NK-92 (cell line): Measurements from ENCODE around the gene INTS4.
"Not testable (repeated sequence)": the region's sequence is repeated elsewhere in the genome, so short reads cannot be mapped to it uniquely, and the experiment has no call there.

Source experiments
- DNase-seq: peaks from one replicate; lab custom pipeline; 2025; ENCODE audit not compliant: unreplicated experiment; lab: John Stamatoyannopoulos, UW

Gene INTS4

DNA sequence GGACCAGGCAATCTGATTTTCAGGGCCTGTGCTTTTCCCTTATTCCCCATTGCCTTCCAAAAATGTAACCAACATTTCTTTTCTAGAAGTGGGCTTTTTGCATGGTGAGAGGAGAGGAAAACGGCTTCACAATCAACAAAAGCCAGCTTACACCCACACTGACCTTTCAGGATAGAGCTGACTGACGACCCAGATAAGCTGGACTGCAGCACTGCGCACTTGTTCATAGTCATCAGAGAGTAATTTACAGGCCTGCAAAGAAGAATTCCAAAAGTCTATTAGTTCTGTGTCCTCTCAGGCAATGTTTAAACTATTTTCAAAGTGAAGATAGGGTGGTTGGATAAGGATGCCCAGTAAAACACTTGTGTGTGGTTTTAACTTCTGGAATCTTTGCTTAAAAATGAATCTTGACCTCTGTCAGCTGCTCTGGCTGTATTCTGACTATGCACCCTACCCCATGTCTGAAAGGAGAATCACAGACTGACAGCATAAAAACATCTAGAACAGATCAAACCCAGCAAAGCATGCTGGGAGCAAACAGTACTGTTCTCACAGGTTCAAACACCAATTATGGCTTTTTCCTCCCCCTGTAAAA is 35.8 kb downstream of the INTS4 start:
- DNase-seq: not testable (repeated sequence)

DNA sequence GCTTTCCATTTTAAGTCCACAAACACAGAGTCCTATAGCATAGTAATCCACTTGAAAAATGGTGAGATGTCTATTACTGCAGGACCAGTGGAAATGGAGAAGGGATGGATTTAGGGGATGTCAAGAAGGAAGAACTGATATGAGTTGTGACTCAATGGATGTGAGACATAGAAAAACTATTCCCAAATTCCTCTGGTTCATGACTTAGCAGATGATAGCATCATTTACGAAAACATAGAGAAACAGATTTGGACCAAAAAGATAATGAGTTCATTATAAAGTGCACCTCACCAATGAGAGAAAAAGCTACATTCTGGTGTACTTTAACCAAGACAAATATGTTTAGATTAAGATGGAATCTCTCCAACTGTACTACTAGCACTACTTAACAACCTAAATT is 51.2 kb downstream of the INTS4 start:
- DNase-seq: not testable (repeated sequence)

DNA sequence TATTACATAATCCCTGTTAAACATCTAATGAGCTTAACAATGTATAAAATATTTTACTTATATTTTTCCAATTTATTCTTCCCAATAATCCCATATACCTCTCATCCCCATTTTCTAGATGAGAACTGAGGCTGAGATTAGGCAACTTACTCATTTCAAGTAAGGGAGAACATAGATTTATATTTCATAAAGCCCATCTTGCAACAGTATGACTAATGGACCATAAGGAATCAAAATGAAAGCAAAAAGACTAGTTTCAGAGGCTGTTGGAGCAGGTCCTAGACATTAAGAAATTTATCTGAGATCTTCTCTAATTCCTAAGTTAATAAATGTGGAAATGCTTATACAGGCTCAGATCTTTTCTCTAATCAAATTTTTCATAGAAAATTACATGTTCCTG is 52.0 kb downstream of the INTS4 start:
- DNase-seq: not testable (repeated sequence)

DNA sequence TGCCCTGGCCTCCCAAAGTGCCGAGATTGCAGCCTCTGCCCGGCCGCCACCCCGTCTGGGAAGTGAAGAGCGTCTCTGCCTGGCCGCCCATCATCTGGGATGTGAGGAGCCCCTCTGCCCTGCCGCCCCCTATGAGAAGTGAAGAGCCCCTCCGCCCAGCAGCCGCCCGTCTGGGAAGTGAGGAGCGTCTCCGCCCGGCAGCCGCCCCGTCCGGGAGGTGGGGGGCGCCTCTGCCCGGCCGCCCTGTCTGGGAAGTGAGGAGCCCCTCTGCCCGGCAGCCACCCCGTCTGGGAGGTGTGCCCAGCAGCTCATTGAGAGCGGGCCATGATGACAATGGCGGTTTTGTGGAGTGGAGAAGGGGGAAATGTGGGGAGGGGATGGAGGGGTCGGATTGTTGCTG is 60.9 kb downstream of the INTS4 start:
- DNase-seq: not testable (repeated sequence)

DNA sequence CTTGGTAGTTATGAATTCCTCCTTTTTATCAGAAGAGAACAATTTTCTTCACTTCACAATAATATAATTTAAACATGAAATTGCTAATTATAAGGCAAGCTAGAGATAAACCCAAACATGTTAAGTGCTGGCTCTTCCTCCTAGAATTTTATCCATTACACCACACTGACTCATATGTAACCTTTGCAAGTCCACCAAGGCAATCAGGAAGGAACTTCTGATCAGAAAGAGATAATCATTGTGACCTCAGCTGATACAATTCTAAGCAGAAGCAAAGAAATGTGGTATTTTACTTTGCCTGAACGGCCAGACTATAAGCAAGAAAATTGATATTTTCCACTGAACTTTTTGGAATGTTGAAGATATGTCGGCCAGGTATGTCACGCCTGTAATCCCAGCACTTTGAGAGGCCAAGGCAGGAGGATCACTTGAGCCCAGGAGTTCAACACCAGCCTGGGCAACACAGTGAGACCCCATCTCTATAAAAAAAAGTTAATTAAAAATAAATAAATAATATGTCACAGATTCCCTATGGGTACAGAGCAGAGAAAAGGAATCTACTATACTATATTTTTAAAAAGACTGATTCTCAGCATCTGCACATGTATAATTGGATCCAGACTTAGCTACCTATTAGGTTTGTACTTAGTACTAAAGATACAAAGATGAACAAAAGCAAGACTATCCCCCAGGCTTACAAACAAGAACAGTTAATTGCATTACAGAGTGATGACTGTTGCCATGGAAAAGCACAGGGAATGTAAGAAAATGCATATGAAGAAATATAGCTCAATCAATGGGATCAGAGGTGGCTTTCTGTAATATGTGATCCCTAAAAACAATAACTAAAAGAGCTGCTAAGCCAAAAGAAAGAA is 63.9 kb downstream of the INTS4 start:
- DNase-seq: not testable (repeated sequence)

DNA sequence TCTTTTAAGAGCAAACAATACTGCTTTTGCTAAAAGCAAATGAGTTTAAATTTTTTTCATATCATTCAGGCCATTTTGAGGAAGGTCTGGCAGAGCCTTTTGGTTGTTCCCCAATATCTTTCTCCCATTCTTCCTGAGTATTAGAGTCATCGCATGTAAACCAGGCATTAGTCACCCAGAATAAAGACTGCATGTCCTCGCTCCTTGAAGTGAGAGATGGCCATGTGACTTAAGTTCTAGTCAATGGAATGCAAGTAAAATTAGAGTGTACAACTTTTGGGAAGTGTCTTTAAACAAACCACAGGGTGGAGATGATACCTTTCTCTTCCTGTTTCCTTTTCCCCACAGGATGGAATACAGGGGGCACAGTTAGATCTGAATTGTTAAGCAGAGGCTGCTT is 76.8 kb downstream of the INTS4 start:
- DNase-seq: not testable (repeated sequence)

DNA sequence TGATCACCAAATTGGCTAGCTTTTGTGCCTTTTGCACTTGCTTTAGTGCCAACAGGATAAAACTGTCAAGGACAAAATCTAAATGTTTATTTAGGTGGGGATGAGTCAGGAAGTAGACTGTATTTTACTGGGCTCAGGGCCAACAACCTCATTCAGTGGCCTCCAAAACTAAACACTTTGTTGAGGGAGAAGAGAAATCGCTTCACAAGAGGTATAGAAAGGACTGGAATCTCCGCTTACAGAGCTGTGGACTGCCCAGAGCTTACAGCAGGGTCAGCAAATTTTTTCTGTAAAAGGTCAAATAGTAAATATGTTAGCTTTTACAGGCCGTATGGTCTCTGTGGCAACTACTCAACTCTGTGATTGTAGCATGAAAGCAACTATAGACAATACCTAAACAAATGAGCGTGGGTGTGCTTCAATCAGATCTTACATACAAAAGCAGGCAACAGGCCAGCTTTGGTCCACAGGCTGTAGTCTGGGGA is 80.1 kb downstream of the INTS4 start:
- DNase-seq: not testable (repeated sequence)

DNA sequence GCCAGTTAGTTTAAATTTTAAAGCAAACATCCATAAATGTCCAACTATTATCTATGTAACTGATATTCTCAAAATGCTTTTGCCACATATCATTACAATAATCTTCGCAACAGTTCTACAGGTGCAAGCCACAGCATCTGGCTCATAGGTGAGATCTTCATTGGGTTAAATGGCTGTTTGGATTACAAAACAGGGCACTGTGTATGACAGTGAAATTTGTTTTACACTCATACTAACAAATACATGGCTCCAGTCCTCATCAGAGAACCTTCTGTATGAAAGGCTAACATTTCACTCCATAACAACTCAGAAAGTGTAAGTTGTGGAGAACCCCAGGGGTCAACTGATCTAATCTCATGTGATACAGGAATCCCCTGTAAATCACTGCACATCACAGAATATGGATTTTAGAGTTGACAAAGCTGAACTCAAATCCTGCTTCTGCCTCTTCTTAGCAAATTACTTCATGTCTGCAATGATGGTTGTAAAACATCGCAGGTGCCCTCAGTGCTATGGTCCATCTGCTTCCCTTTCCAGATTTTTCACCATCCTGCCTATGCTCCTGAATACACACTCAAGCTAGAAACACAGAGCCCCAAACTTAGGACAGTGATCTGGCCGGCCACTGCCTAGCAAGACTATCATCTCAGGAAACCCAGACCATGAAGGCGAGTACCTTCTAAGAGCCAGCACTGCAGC is 80.7 kb downstream of the INTS4 start:
- DNase-seq: not testable (repeated sequence)

DNA sequence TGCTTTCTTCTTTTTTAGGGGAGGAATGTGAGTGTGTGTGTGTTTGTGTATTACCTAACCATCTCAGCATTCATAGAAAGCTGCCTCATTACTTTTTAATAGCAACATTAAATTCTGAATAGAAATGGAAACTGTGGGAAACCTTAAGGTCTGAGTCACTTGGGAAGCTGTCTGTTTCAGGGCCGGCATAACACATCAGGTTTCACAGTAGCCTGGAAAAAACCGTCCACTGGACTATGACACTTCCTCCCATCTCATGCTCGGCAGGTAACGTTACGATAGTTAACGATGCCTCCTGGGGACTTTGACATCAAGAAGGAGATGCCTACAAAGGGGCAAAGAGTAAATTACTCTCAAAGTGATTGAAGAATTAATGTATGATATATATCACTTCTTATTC is 83.6 kb downstream of the INTS4 start:
- not testable (repeated sequence) for DNase-seq

DNA sequence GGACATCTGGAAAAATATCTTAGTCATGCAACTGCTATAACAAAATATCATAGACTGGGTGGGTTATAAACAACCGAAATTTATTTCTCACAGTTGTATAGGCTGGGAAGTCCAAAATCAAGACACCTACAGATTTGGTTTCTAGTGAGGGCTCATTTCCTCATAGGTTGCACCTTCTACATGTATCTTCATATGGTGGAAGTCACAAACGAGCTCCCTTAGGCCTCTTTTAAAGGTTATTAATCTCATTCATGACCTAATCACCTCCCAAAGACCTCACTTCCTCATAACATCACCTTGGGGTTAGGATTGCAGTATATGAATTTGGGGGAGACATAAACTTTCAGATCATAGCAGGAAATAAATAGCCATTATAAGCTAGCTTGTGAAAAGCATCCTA is 85.2 kb downstream of the INTS4 start:
- no peak for DNase-seq

DNA sequence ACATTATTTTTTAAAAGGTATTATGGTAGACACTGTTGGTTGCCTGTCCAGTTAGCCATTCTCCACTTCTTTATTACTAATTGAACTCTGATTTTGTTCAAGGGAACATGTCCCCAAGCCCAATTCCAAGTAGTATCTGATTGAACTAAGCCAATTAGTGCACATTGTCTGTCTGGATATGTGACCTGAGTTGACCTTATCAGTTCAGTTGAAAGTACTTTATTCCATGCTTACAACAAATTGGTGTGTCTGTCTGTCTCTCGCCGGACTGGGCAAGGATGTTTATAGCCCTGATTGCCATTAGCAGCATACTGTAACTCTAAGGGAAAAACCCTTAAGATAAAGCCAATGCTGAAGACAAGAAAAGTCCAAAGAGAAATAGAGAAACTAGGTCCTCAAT is 85.6 kb downstream of the INTS4 start:
- DNase-seq: no peak

DNA sequence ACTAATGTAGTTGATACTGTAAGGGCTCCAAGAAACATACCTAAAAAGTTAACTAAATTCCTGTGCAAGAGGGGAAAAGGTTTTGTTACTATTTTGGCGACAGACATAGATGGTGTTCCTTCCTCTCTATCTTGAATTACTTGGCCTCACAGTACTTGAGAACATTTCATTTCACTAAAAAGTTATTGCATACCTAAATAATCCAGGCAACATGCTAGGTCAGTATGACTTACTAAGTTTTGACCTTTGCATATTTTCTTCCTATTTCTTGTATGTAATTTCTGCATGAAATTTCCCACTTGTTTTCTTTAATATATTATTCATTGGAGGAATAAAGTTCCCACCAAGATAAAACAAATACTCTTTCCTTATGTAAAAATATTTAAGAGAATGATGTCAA is 99.5 kb downstream of the INTS4 start:
- not testable (repeated sequence) for DNase-seq

DNA sequence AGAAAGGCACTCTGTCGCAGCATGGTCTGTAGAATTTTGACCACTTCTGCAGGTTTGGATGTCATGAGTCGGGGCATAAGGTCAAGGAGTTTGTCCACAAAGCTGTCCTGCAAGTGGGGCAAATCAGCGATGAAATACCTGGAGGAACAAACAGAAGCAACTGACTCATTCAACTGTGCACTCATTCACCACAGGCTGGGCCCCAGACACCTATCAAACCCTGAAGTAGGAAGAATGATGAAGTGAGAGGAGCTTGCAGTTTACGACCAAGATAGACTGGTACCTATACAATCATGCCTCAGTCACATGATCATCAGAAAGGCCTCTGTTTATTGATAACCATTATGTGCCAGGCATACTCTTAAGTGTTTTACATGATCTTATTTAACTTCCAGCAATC is 102.8 kb downstream of the INTS4 start:
- DNase-seq: not testable (repeated sequence)

DNA sequence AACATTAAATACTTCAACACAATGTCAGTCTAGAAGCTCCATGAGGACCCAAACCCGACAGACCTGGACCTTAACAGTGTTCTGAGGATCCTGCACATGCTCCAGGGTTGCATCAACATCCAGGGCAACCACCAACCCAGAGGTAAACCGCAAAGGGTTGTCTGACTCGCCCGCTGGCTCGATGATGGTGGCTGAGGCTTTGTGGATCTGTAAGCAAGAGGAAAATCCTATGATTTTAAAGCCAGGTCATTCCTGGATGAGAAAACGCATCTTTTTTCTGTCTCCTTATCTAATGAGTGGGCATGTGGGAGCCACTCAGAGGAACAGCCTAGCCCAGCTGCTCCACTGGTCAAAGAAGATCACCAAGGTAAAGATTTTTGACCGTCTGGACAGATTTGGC is 103.2 kb downstream of the INTS4 start:
- not testable (repeated sequence) for DNase-seq

DNA sequence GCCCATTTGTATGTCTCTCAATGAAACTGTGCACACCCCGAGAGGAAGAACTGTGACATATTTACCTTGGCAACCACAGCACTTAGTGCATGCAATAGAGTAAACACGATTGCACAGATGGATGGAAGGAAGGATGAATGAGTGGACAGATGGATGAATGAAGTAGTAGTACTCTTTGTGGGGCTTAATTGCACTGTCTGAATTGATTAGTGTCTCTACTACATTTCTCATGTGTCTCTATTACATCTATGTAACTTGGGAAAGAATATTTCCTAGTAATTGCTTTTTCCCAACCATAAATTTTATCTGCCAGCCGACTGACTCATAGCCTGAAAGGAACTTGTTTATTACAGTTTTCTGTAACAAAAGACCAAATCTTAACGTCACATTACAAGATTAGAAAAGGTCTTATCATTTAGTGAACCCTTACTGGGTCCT is 103.8 kb downstream of the INTS4 start:
- not testable (repeated sequence) for DNase-seq

DNA sequence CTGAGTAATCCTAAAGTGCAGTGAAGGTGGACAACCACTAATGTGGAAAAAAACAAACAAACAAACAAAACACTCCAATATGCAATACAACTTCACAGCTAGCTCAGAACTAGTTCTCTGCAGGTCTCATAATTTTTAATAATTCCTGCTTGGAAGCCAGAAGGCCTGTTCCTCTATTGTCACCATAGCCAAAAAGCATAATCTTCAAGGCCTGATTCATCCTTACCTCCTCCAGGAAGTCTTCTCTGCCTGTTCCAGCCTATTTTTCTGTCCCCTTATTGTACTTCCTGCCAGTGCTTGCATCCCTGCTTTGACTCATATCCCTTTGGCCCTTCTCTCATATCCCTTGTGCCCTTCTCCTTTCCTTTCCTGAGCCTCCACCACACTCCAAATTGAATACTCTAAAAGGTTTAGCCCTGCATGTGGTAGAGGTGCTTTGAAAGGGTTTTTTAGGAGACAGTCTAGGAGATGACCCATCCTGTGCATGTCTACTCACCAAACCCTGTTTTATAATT is 104.3 kb downstream of the INTS4 start:
- DNase-seq: not testable (repeated sequence)

DNA sequence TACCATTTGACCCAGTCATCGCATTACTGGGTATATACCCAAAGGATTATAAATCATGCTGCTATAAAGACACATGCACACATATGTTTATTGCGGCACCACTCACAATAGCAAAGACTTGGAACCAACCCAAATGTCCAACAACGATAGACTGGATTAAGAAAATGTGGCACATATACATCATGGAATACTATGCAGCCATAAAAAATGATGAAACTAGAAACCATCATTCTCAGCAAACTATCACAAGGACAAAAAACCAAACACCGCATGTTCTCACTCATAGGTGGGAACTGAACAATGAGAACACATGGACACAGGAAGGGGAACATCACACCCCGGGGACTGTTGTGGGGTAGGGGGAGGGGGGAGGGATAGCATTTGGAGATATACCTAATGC is 105.4 kb downstream of the INTS4 start:
- not testable (repeated sequence) for DNase-seq

DNA sequence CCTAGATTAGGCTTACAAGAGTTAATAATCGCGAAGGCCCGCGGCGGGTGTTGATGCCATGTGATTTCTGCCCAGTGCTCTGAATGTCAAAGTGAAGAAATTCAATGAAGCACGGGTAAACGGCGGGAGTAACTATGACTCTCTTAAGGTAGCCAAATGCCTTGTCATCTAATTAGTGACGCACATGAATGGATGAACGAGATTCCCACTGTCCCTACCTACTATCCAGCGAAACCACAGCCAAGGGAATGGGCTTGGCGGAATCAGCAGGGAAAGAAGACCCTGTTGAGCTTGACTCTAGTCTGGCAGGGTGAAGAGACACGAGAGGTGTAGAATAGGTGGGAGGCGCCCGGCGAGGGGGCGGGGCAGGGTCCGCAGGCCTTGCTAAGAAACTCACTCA is 108.1 kb downstream of the INTS4 start:
- no peak for DNase-seq

DNA sequence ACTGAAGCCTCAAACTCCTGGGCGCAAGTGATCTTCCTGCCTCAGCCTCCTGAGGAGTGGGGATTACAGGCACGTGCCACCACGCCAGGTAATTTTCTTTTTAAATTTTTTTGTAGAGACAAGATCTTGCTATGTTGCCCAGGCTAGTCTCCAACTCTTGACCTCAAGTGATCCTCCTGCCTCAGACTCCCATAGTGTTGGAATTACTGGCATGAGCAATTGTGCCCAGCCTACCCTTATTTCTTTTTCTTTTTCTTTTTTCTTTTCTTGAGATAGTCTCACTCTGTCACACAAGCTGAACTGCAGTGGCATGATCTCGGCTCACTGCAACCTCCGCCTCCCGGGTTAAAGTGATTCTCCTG is 109.7 kb downstream of the INTS4 start:
- no peak for DNase-seq

DNA sequence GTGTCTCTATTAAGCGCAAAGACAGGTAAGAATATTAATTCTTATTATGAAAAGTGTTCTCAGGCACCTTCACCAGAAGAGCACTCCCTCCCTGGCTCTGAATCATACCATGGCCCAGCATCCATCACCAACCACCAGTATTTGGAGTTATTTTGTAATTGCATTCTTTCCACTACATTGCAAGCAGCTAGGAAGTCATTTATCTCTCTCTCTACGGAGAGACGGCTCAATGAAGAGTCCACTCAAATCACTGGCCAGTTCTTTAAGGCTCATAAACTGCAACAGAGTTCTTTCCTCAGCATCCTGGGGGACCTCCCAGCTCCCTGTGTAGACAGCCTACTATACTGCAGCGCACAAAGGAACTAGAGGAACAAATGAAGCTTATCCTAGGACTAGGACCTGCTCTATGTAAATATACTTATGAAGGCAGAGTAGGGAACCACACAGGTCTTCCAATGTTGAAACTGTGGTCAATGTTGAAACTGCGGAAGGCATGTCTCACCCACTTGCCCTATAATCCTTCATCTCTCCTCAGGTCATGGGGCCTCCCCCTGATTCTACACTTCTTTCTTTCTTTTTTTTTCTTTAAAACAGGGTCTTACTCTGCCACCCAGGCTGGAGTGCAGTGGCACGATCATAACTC is 110.2 kb downstream of the INTS4 start:
- no peak for DNase-seq

DNA sequence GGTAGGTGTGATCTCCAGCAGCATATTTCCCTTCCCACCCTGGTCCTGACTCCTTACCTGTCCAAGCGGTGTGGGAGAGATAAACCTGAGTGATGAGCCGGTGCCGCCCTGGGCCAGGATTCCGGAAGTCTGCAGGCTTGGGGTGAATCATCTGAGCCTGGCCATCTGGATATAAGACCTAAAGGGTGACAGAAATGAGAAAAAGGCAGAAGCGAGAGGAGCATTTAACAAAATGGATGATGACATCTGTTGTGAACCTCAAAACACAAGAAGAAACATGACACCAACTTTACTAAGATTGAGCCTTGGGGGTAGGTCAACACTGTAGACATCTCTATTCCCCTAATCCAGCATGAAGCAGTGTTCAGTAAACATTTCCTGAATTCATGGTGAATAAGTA is 110.7 kb downstream of the INTS4 start:
- no peak for DNase-seq
